Measurements from ENCODE around the gene MED9.

Gene MED9

DNA sequence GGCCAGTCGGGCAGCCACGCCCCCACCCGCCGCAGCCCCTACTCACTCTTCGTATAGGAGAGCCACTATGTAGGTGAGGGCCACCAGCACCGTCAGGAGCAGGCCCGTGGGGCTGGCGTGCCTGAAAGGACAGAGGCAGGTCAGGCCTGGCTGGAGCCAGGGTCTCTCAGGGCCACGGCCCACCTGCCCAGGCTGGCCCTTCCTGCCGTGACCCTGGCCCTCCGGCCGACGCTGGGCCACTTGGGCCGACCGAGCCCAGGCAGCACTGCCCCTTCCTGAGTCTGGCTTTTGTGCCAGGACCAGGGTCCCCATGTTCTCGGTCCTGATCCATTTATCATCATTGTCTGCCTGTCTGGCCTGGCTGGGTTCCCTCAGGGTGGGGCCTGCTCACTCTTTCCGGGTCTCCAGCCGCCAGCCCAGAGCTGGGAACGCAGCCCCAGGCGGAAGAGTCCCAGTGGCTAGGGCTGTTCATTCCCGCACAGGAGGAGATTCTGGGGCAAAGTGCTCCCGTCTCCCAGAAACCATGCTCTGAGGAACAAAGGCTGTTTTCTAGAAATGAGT lies 29.5 kb downstream of the MED9 start:
- TF ChIP-seq, protein P1, sequence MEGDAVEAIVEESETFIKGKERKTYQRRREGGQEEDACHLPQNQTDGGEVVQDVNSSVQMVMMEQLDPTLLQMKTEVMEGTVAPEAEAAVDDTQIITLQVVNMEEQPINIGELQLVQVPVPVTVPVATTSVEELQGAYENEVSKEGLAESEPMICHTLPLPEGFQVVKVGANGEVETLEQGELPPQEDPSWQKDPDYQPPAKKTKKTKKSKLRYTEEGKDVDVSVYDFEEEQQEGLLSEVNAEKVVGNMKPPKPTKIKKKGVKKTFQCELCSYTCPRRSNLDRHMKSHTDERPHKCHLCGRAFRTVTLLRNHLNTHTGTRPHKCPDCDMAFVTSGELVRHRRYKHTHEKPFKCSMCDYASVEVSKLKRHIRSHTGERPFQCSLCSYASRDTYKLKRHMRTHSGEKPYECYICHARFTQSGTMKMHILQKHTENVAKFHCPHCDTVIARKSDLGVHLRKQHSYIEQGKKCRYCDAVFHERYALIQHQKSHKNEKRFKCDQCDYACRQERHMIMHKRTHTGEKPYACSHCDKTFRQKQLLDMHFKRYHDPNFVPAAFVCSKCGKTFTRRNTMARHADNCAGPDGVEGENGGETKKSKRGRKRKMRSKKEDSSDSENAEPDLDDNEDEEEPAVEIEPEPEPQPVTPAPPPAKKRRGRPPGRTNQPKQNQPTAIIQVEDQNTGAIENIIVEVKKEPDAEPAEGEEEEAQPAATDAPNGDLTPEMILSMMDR (IDR thresholded peaks at IDR 0.05; ENCODE audit: low read depth, low read length) = no peak
- DNase-seq = no peak
- Histone ChIP-seq H3K36me3 (no peaks in the 10 kb centered on the region), H3K9me3 (no peaks in the 10 kb centered on the region), H3K4me3 (ENCODE audit: low read depth, low read length) (no peak overlapping the region), H3K27me3 (no peaks in the 10 kb centered on the region), H3K4me1 (no peaks in the 10 kb centered on the region)

DNA sequence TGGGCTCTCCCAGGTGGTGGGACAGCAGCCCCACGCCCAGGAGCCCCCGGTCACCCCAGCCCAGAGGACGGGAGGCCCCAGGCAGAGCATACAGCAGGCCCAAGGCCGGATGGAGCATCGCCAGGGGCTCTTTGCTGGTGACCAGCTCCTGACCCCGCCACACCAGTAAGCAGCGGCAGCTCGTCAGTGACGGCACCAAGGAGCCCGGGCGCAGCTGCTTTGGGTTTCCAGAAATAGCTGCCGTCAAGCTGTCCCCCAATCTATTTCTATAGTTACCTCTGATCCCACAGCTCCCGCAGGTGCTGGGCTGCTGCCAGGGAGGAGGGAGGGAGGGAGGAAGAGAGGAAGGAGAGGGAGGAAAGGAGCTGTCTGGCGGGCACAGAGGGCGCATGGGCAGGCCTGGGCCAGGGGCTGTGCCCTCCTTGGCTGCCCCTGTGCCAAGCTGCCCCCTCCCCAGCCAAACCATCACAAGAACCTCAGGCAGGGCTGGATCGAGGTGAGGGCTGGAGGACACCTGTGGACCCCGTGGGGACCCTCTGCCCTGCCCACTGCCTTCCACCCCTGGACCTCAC lies 30.2 kb downstream of the MED9 start:
- no peaks in the 10 kb centered on the region for H3K36me3 ChIP-seq
- no peaks in the 10 kb centered on the region for H3K9me3 ChIP-seq
- H3K27me3 ChIP-seq = no peaks in the 10 kb centered on the region
- TF ChIP-seq, protein P1 (IDR thresholded peaks at IDR 0.05; ENCODE audit: low read depth, low read length) = no peak
- no peaks in the 10 kb centered on the region for H3K4me1 ChIP-seq
- H3K4me3 ChIP-seq (ENCODE audit: low read depth, low read length) = no peak overlapping the region
- DNase-seq = no peak

DNA sequence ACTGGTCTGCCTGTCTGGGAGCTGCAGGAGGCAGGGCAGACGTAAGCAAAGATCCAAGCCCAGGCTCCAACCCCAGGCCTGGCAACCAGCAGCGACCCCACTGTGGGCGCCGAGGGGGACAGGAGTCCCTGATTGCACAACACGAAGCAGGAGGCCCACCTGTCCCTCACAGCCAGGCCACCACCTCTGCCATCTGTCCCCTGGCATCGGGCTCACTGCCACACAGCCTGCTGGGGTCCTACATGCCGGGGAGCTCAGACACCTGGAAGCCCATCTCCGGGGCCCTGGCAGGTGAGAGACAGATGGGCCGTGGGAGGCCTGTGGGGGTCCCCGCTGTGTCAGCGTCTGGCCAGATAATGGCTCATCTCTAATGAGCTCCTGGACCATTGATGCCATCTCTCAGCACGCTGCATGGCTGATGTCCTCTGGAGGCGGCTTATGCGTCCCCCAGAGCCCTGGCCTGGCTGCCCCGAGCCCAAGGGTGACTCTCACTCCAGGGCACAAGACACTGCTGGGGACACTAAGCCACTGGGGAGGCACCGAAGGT lies 30.7 kb downstream of the MED9 start:
- H3K4me1 ChIP-seq = no peaks in the 10 kb centered on the region

DNA sequence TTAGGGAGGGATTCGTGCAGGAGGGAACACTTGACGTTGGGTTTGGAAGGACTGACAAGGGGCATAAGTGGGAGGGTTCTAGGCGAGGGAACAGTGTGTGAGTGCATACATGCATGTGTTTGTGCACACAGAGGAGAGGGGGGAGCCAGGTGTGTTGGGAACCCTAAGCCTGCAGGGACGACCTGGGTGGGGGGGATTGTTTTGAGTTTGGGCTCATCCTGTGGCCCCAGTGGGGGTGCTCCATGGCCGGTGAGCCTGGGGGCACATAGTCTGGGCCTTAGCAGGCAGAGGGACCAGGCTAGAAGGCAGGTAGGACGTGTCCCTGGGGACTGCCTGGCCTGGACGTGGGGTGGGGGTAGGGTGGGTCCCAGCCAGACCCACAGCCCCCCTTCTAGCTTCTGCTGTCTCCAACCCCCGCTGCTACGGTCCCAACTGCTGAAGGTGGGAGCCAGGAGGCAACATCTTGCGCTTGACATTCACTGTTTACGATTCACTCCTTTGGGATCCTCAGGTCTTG lies 31.3 kb downstream of the MED9 start:
- Histone ChIP-seq H3K4me3 (ENCODE audit: low read depth, low read length) (no peak overlapping the region), H3K27me3 (no peaks in the 10 kb centered on the region), H3K36me3 (no peaks in the 10 kb centered on the region), H3K9me3 (no peaks in the 10 kb centered on the region), H3K4me1 (no peaks in the 10 kb centered on the region)
- TF ChIP-seq, protein P1 (IDR thresholded peaks at IDR 0.05; ENCODE audit: low read depth, low read length) = no peak
- no peak for DNase-seq

More for the DNA sequence above, 30.7 kb downstream of the MED9 start:
- Histone ChIP-seq H3K27me3 (no peaks in the 10 kb centered on the region), H3K9me3 (no peaks in the 10 kb centered on the region), H3K36me3 (no peaks in the 10 kb centered on the region), H3K4me3 (ENCODE audit: low read depth, low read length) (no peak overlapping the region)
- TF ChIP-seq, protein P1 (IDR thresholded peaks at IDR 0.05; ENCODE audit: low read depth, low read length) = no peak
- DNase-seq = no peak

DNA sequence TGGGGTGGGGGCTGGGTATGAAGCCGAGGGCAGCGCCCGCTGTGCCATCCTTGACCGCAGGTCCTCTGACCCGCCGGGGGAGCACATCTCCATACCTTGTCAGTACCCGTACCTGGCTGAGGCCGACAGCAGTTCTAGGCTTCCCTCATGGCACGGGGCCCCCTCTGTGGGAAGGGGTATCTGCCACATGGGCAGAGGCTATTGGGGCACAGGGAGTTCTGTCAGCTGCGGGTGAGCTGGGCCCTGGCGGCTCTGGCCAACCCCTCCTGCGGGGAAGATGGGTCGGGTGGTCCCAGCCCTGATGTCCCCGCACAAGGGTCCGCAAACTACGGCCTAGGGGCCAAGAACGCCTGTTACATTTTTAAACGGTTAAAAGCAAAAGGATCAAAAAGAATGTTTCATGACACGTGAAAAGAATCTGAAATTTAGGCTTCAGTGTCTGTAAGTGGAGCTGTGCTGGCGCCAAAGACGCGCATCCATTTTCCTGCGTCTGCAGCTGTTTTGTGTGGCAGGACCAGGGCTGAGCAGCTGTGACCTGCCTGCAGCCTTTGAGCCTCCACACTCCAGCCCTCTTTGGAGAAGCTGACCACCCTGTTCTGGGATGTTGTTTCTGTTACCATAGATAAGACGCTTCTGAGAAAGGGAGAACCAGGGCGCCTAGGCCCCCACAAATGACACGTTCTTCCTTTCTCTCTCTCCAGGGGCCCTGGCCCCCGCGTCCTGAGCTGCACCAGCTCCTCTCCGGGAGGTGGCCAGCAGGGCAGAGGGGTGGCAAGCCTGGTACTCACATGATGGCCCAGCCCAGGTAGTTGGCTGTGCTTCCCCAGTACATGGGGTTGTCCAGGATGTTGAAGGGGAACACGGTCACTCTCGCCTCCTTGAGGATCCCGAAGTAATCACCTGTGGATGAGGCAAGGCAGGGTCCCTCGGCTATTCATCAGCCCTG lies 32.1 kb downstream of the MED9 start:
- DNase-seq = no peak
- TF ChIP-seq, protein P1 (IDR thresholded peaks at IDR 0.05; ENCODE audit: low read depth, low read length) = no peak
- H3K27me3 ChIP-seq = no peaks in the 10 kb centered on the region
- no peaks in the 10 kb centered on the region for H3K9me3 ChIP-seq
- H3K4me1 ChIP-seq = no peaks in the 10 kb centered on the region
- no peaks in the 10 kb centered on the region for H3K36me3 ChIP-seq
- H3K4me3 ChIP-seq (ENCODE audit: low read depth, low read length) = no peak overlapping the region
